ENCODE measurements around the gene LRRFIP1. TPM values are rescaled to one million over a fixed set of nuclear protein-coding genes. Genes with fewer than 3 reads are reported as not detected.

The LRRFIP1 gene, protein sequence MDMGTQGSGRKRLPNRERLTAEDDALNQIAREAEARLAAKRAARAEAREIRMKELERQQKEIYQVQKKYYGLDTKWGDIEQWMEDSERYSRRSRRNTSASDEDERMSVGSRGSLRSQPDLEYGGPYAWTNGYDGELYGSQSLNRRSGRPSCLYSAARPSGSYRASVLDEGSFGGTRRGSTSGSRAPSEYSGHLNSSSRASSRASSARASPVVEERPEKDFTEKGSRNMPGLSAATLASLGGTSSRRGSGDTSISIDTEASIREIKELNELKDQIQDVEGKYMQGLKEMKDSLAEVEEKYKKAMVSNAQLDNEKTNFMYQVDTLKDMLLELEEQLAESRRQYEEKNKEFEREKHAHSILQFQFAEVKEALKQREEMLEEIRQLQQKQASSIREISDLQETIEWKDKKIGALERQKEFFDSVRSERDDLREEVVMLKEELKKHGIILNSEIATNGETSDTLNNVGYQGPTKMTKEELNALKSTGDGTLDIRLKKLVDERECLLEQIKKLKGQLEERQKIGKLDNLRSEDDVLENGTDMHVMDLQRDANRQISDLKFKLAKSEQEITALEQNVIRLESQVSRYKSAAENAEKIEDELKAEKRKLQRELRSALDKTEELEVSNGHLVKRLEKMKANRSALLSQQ
- 159 and 170 TPM in 2 replicates for total RNA-seq

DNA sequence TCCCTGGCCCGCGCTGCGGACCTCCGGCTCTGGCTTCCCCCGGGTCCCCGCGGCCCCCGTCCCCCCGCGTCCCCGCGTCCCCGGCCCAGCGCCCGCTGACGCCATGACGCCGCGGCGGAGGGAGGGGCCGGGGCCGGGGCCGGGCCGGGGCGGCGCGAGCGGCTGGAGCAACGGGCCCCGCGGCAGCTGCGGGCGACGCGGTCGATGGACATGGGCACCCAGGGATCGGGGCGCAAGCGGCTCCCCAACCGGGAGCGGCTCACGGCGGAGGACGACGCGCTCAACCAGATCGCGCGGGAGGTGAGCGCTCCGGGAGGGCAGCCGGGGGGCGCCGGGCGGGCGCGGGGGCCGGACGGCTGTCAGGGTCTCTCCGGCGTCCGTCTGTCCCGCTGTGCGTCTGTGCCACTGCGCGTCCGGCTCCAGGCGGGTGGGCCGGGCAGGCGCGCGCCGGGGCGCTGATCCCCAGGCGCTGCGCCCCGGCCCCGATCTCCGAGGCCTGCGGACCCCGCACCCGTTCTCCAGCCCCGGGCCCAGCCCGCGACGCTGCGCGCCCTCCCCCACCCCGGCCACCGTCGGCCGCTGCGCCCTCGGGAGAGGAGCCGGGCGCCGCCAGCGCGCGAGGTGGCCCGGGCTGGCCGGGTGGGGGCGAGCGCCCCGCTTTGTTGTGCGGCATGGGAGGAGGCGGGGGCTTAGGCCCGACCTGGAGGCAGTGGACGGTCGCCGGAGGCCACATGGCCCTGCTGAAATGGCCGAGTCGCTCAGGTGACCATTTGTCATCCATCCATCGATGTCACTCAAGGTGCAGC, at the start of gene LRRFIP1:
Gene LRRFIP1 (plus strand): TSS at position 147 of the 806 bp plus-strand sequence. CDS start 58 bp downstream, at position 205.

DNA sequence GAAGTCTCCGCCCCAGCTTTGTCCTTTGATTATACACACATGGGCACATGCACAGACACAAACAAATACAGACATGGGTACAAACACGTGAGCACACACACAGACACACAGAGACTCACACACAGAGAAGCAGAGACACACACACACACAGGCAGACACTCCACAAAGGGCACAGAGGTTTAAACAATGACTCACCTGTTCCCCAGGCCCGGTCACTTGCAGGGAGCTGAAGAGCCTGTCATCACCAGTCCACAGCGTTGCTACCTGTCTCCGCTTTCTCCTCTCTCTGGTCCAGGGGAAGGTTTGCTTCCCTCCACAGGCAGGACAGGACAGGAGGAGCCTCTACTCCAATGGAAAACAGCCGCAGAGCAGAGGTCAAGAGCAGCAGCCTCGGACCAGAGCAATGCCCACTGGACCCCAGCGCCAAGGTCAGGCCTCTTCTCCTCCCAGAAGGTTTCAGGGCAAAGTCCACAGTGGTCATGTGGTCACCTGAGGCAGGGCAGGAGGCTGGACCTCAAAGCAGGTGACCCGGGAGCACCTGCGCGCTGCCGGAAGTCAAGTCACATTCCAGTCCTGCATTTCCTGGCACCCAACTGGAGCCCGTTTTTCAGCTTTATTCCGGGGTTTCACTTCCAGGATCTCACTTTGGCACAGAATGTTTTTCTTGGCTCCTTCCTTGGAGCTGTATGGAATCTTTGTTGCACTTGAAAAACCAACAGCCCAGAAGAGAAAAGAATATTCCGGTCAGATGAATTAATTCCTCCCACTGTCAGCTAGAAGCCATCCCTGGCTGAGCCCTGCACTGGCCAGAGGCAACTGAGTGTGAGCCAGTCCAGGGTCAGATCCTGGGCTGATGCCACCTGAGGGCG, 36.9 kb upstream of the LRRFIP1 start, which contains the start of gene RAB17:
Gene RAB17 (minus strand): TSS at position 463 of the 869 bp plus-strand sequence. CDS start 4,580 bp downstream, outside the sequence.

DNA sequence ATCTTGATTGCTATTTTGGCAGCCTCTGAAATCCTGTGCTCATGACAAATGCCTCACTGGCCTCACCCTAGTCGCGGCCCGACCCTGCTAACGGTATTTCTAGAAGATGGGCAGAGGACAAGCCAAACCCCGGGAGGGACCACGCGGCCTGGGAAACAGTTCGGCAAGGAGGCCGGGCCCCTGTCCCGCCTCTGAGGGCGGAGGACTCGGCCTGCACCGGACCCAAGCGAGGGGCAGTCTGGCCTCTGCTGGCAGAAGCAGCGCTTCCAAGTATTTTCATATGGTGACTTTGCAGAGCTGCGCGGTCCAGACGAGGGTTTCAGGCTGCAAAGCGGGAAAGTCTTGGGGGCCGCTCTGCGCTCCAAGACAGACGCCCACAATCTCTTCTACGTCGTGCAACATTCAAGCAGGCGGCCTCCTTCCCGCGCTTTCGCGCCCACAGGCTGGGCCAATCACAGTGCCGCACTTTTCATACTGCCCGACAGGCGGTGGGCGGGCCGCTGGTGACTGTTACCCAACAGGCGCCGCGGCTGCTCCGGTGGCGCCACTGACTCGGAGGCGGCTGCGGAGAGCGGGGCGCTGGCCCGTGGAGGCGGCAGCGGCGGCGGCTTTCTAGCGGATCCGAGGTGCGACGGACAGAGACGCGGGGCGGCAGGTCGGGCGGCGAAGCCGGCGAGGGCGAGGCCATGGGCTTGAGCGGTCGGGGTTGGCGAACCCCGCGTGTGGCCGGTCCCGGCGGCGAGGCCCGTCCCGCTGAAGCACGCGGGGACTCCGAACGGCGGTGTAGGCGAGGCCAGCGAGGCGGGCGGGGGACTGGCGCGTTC, 171.1 kb downstream of the LRRFIP1 start, which contains the start of gene RBM44:
Gene RBM44 (plus strand): TSS at position 544 of the 824 bp plus-strand sequence. CDS start 14,831 bp downstream, outside the sequence.

Other genes with a start within 250 kb of the LRRFIP1 start
- gene COL6A3, start 213.4 kb upstream of the LRRFIP1 start, total RNA-seq, result 3.0 and 4.3 TPM in 2 replicates
- not detected in 2 replicates for gene MLPH, start 140.3 kb upstream of the LRRFIP1 start, total RNA-seq
- gene PRLH, start 61.0 kb upstream of the LRRFIP1 start, total RNA-seq, result not detected in 2 replicates
- 0.49 and 0.87 TPM in 2 replicates for gene RAB17, start 36.9 kb upstream of the LRRFIP1 start, total RNA-seq
- gene RBM44, start 171.2 kb downstream of the LRRFIP1 start, total RNA-seq, result 0.10 and 0.20 TPM in 2 replicates
- not detected in 2 replicates for gene RAMP1, start 232.0 kb downstream of the LRRFIP1 start, total RNA-seq

All from mammary microvascular endothelial cell (primary cell).